Cardiac muscle cell (in vitro differentiated cells and primary cell): Measurements from ENCODE around the gene GNA12. TPM values are rescaled to one million over a fixed set of nuclear protein-coding genes. Genes with fewer than 3 reads are reported as not detected.

Experiments
- DNase-seq, 2 donors: peaks; one replicate each; pipeline versions ENCODE4 v3.0.0 to v3.0.0-alpha.2; 2010 to 2017; ENCODE audit warnings: low read depth in 1 of 2, low spot score in 1 of 2
- H3K27ac ChIP-seq: fragments of 200-600 bp; sonication (generic); 2 replicates; pipeline ENCODE4 v1.5.1; 2016
- H3K27me3 ChIP-seq: fragments of 200-600 bp; sonication (generic); 2 replicates; pipeline ENCODE4 v1.6.0; 2016; ENCODE audit warnings: control low read depth
- H3K36me3 ChIP-seq: fragments of 200-600 bp; sonication (generic); 2 replicates; pipeline ENCODE4 v1.5.1; 2016; ENCODE audit warnings: control low read depth
- H3K4me1 ChIP-seq: fragments of 200-600 bp; sonication (generic); 2 replicates; pipeline ENCODE4 v1.8.1; 2017; ENCODE audit warnings: low read depth, mild to moderate bottlenecking, mixed run types
- H3K4me3 ChIP-seq: fragments of 200-600 bp; sonication (generic); 2 replicates; pipeline ENCODE4 v1.5.1; 2016; ENCODE audit warnings: mild to moderate bottlenecking
- H3K9me3 ChIP-seq: fragments of 200-600 bp; sonication (generic); 2 replicates; pipeline ENCODE4 v1.5.1; 2017; ENCODE audit warnings: low read depth, mild to moderate bottlenecking, control low read depth
- polyA plus RNA-seq: library from polyadenylated mRNA; unstranded; fragments of >200 nt; fragmentation: Nextera tagmentation; extraction: Ambion mirVana; gene quantifications from 2 replicates; pipeline ENCODE4 v1.2.1, GENCODE V29; 2016
- total RNA-seq: library from RNA; depleted of rRNA; stranded (reverse); fragments of >200 nt; gene quantifications from 2 replicates; pipeline ENCODE4 v1.2.3, GENCODE V29; 2016
- TF ChIP-seq, protein P1 (sequence below): IDR thresholded peaks from 2 replicates; pipeline ENCODE4 v1.5.1; 2012; ENCODE audit warnings: low read depth, mild to moderate bottlenecking, low read length

GNA12 gene
- total and polyA plus RNA-seq, 2 experiments from 2014 or later, result 54.4 to 59.1 TPM

DNA sequence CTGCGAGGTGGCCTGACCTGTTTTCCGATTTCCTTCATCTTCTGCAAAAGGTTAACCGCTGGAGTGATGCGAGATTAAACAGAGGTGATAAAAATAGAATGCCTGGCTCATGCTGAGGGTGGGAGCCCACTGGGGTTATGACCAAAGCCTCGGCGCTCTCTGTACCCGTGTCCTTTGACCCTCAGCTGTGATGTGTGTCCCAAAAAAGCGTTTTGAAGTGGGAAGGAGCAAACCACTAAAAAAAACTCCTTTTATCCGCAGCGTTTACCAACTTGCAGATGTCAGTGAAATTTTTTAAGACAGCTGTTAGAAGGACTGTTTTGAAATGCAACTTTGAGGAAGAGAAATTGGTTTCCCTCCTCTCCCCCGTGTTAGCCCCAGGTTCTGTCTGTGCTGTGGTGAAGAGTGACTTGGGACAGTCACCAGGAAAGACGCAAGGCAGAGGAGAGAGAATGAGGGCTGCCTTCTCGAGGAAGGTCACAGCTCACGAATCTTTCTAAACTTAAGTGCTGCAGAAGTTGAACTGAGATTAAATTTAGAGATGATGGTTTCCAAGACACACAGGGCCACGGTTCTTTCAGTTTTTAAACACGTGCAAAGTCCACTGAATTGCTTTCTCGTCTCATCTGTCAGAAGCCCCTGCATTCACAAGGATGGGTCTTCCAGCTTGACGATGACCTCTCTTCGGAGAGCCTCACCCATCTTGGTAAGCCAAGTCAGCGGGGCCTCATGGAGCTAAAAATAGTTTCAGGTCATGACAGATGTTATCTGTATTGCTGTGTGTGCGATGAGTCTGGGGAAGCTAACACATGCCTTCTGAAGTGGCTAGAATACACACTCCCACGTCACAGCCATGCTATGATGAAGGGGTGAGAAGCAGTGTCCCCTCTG is 128.5 kb downstream of the GNA12 start:
- no peaks in the 10 kb centered on the region for H3K36me3 ChIP-seq
- H3K27ac ChIP-seq, result peak overlapping the region; percentile 95
- H3K4me1 ChIP-seq, result peaks cover 74% of the 10 kb centered on the region
- no peaks in the 10 kb centered on the region for H3K9me3 ChIP-seq
- no peak overlapping the region for H3K4me3 ChIP-seq
- H3K27me3 ChIP-seq, result no peaks in the 10 kb centered on the region
- peak in 1 of 2 donors; percentile 59 for DNase-seq
- TF ChIP-seq, protein P1, sequence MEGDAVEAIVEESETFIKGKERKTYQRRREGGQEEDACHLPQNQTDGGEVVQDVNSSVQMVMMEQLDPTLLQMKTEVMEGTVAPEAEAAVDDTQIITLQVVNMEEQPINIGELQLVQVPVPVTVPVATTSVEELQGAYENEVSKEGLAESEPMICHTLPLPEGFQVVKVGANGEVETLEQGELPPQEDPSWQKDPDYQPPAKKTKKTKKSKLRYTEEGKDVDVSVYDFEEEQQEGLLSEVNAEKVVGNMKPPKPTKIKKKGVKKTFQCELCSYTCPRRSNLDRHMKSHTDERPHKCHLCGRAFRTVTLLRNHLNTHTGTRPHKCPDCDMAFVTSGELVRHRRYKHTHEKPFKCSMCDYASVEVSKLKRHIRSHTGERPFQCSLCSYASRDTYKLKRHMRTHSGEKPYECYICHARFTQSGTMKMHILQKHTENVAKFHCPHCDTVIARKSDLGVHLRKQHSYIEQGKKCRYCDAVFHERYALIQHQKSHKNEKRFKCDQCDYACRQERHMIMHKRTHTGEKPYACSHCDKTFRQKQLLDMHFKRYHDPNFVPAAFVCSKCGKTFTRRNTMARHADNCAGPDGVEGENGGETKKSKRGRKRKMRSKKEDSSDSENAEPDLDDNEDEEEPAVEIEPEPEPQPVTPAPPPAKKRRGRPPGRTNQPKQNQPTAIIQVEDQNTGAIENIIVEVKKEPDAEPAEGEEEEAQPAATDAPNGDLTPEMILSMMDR, result no peak

DNA sequence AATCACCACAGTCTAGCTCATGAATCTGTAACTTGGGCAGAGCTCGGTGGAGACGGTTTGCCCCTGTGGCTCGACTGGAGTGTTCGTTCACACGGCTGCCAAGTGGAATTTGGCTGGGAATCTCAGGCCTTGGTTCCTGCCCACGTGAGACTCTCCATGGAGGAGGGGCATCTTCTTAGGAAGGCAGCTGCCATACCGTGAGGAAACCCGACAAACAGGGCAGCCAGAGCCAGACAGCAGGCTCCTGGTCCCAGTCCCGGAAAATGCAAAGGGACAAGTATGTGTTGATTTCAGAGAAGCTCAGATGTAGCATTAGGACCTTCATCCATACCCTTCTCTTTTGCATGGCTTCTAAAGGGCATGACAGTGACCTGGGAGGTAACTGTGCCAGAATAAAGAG is 129.5 kb downstream of the GNA12 start:
- Histone ChIP-seq H3K36me3 (no peaks in the 10 kb centered on the region), H3K9me3 (no peaks in the 10 kb centered on the region), H3K27me3 (no peaks in the 10 kb centered on the region), H3K4me1 (peaks cover 80% of the 10 kb centered on the region), H3K4me3 (no peak overlapping the region), H3K27ac (peak overlapping the region; percentile 95)
- TF ChIP-seq, protein P1, result no peak
- DNase-seq, result no peak

DNA sequence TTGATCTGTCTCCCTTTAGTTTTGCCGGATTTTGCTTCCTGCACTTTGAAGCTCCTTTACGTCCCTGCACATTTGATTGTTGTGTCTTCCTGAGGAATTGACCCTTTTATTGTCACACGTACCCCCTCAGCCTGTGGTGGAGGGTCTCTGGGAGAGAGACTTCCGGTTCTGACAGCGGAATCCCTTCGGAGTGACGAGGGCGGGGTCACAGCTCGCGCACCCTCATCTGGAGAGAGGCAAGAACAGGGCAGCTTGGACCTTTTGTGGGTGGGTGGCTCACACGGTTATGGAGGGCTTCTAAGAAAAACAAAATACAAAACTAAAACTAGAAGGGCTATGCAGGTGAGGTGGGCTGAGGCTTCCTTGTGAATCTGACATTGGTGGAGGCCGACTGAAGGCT is 130.1 kb downstream of the GNA12 start:
- no peaks in the 10 kb centered on the region for H3K27me3 ChIP-seq
- peaks cover 80% of the 10 kb centered on the region for H3K4me1 ChIP-seq
- no peak overlapping the region for H3K4me3 ChIP-seq
- TF ChIP-seq, protein P1, result no peak
- no peak for DNase-seq
- H3K9me3 ChIP-seq, result no peaks in the 10 kb centered on the region
- peak overlapping the region; percentile 95 for H3K27ac ChIP-seq
- no peaks in the 10 kb centered on the region for H3K36me3 ChIP-seq

GRCh38 chr7:2713370-2713769 is 130.7 kb downstream of the GNA12 start:
- TF ChIP-seq, protein P1, result no peak
- Histone ChIP-seq H3K4me3 (no peak overlapping the region), H3K27ac (peak overlapping the region; percentile 95), H3K9me3 (no peaks in the 10 kb centered on the region), H3K4me1 (peaks cover 74% of the 10 kb centered on the region), H3K36me3 (no peaks in the 10 kb centered on the region), H3K27me3 (no peaks in the 10 kb centered on the region)
- peak in 1 of 2 donors; percentile 86 for DNase-seq

- Histone ChIP-seq H3K4me1 (peaks cover 62% of the 10 kb centered on the region), H3K36me3 (no peaks in the 10 kb centered on the region), H3K9me3 (no peaks in the 10 kb centered on the region), H3K27ac (peak overlapping the region; percentile 95), H3K27me3 (no peaks in the 10 kb centered on the region), H3K4me3 (no peak overlapping the region)
- peak in 1 of 2 donors; percentile 55 for DNase-seq
- TF ChIP-seq, protein P1, result no peak
These were observed 132.0 kb downstream of the GNA12 start for GRCh38 chr7:2711895-2712675.
